NCI-H82 treated with DMSO at 0.1 percent for 48 hours (cell line): ENCODE data around the gene PKLR.
A peak's percentile ranks its signal among the peaks of the same experiment; 100 is the strongest.
"Not testable (repeated sequence)": the region's sequence is repeated elsewhere in the genome, so short reads cannot be mapped to it uniquely, and the experiment has no call there.

Source experiments
- DNase-seq: peaks from one replicate; lab custom pipeline; 2025; ENCODE audit not compliant: unreplicated experiment; lab: John Stamatoyannopoulos, UW

The PKLR gene

DNA sequence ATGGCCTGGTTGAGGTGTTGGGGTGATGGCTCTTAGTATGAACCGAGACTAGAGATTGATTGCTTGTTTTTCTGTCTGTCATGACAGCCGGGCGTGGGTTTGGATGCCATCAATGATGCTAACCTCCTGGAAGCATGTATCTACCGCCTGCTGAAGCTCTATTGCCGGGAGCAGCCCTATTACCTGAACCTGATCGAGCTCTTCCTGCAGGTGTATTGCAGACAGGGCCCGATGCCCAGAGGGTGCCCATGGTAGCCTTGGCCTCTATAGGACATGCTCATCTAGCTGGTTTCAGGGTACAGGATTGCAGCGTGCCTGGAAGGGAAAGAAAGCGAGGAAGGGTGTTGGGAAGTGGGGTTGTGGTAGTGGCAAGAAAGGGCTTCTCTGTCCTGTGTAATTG lies 16.8 kb upstream of the PKLR start:
- no peak for DNase-seq

DNA sequence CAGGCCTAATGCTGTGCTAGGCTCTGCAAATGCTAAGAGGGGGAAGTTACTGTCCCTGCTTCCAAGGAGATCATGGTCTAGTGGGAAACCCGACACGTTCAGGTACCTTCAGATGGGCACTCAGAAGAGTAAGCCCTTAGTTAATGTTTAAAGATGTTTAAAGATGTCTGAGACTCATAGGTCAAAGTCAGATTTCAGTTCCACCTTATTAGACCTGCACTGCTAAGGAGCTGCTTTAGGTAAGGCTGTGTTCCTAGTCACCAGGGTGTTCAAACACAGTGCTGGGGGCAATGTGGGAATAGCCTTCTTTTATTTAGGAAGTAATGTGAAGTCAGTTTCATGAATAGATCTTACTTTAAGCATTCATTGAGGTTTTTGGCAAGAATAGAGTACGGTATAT lies 15.7 kb upstream of the PKLR start:
- DNase-seq, result no peak

DNA sequence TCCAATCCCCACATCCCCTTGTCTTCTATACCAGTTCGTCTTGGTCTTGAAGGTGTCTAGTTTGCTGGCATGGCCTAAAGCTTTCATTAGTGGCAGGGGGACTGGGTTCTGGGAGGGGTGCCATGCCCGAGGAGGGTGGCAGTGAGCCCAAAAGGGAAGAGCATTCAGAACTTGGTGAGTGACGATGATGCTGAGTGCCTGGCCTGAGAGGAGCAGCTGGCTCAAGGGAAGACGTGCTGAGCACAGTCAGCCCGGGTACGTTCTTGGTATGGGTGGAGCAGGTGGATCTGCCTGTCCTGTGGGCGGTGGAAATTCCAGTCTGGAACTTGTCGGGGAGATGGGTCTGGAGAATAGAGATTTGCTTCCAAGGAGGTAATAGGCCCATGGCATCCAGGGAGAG lies 12.0 kb upstream of the PKLR start:
- DNase-seq, result no peak

DNA sequence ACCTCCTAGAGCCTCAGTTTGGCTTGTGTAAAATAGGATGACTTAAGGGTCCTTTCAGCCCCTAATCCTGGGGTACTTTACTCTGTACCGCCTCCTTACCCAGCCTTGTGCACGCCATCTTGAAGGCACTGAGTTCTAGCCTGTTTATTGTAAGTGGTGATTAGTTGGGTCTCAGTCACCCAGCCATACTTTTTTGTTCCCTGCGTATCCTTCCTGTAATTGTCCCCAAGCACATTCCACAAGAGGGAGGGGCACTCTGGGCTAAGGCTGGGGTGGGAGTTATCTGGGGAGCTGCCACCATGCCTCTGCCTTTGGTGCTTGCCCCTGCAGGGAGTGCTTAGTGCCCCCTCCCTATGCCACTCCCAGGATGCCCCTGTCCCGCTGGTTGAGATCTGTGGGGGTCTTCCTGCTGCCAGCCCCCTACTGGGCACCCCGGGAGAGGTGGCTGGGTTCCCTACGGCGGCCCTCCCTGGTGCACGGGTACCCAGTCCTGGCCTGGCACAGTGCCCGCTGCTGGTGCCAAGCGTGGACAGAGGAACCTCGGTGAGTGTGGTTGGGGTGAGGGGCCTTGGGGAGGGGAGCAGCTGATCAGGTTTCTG lies 8.3 kb upstream of the PKLR start:
- DNase-seq, result no peak

DNA sequence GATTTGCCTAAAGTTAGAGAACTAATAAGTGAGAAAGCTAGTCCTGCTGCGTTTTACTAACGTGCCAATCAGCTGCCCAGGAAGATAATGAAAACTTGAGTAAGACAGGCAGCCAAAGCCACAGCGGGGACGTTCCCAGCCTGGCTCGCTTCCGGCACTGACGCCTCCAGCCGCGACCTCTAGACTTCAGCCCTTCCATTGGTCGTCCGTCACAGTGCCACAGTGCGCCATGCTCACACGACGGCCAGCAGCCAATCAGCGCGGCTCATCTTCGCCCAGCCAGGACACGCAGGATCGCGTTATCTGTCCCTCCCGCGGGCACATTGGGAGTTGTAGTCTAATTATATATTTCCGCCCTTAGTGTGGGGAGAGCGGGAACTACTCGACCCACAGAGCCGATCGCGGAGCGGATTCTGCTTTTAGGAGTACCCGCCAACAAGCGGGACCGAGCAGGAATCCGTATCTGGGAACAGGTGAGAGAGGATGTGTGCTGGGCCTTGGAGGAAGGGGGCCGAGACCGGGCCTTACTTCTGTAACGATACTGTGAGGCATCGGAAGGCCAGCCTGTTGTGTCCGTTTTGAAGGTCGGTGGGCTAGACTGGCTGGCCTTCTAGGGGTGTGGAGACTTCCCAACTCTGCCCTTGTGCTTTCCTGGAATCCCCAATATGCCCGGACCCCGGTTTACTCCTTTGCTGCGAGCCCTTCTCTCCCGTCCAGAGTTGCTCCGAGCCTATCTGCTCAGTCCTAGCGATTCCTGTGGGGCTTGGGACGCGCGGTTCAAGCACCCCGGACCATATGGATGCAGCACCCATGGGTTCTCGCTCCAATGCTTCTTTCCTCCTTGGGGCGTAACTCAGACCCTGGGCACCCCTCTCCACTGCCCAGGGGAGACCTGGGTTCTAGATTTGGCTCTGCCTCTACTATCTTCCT lies 7.5 kb upstream of the PKLR start, which contains the start of gene FDPS:
TSS of gene FDPS (plus strand) at position 374 of the 930 bp plus-strand sequence. CDS start 924 bp downstream, outside the sequence.
- peak; percentile 99 for DNase-seq

DNA sequence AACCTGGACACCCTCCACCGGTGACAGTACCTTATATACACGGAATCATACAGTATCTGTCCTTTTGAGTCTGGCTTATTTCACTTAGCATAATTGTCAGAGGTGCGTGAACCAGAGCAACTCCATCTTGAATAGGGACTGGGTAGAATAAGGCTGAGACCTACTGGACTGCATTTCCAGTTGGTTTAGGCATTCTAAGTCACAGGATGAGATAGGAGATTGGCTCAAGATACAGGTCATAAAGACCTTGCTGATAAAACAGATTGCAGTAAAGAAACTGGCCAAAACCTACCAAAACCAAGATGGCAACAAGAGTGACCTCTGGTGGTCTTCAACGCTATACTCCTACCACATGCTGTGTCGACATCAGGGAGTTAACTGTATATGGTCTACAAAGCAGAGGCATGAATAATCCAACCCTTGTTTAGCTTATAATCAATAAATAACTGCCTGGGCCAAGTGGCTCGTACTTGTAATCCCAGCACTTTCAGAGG lies 6.1 kb upstream of the PKLR start:
- peak; percentile 25 for DNase-seq

DNA sequence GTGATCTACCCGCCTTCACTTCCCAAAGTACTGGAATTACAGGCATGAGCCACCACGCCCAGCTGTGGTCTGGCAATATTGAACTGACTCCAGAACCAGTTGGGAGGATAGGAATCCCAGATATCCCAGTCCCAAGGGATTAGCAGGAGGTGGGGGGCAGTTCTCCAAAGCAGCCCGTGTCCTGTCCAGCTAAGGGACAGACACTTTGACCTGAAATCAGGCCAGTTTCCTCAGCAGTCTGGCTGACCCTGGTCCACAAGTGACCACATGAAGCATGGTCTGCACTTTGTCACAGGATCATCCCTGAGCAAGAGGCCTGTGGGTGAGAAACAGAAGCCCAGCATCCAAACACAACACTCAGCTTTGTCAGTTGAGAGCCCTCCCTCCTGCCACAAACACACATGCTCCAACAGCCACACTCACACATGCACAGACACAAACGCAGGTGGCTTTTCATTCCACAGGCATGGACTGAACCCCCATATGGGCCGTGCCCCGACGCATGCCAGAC lies 4.7 kb upstream of the PKLR start:
- no peak for DNase-seq

DNA sequence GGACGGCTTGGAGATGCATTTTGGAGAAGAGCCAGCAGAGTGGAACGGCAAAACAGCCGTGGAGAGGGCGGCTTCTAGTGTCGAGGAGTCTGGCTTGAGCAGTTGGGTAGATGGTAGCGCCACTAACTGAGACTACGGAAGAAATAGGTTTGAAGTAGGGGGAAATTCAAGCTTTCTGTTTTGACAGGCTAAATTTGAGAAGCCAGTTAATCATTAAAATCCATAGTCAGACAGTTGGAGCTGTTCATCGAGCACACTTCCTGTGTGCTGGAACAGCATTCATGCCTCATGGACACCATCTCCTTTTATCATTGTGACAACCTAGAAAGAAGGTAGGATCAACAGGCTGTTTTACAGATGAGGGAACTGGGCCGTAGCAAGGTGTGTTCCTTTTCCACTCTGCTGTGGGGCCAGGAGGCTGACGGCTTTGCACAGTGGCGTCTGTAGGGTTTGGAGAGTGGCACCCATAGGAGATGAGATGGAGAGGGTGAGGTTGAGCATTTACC lies 3.4 kb upstream of the PKLR start:
- DNase-seq, result no peak

DNA sequence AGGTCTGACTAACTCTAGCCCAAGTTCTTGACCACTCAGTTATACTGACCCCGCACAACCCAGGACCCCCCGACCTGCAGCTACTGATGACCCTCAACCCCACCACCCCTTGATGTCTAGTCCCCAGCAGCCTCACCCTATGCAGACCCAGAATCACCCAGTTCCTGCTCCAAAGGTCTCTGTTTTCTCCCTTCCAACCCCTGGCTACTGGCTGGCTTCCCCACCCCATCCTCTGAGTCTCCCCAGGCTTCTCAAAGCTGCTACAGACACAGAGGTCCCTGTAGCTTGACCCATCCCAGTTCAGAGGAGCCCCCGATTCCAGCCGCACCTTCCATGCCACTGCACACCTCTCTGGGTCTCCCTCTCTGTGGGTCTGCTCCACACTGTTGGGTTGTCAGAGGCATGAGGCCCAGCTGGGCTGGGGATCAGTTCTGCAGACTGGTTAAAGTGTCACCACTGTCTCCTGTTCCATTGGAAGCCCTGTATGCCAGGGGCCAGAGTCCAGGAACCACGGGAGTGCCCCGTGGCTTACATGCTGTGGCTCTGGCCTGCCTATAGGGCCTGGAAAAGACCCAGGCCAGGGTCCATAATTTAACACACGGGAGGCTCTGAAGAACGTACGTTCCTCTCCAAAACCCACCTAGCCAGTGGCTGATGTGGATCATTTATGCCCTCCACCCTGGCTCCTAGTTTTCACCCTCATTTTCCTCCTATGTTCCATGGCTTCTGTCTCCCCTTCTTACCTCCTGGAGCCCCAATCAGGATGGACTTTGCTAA lies 497 bp downstream of the PKLR start:
- no peak for DNase-seq

DNA sequence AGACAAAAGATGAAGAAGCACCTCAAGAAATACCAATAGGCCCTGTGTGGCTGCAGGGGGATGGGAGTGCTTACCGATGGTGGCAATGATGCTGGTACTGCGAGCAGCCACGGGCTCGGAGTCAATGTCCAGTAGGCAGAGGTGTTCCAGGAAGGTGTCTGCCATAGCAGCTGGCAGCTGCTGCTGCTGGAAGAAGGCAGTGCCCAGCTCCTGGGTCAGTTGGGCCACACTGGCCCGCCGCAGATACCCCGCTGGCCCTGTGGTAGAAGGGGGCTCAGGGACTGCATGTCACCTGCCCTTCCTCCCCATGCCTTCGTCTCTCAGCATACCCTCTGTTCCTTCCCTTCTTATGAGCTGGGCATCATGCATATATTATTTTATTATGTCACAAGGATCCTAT lies 1.2 kb downstream of the PKLR start:
- DNase-seq, result no peak

DNA sequence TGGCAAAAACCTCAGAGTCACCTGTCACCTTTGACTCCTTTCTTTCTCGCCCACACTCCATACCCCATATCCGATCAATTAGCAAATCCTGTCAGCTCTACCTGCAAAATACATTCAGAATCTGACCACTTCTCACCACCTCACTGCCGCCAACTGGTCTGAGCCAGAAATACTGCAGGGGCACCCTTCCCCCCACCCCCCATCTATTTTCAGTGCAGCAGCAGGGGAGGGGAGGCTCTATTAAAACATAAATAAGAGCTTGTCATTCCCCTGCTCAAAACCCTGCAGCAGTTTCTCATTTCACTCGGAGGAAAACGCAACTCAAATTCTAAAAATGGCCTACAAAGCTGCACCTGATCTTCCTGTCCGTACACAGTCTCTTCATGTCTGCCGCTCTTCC lies 3.9 kb downstream of the PKLR start:
- DNase-seq, result no peak

DNA sequence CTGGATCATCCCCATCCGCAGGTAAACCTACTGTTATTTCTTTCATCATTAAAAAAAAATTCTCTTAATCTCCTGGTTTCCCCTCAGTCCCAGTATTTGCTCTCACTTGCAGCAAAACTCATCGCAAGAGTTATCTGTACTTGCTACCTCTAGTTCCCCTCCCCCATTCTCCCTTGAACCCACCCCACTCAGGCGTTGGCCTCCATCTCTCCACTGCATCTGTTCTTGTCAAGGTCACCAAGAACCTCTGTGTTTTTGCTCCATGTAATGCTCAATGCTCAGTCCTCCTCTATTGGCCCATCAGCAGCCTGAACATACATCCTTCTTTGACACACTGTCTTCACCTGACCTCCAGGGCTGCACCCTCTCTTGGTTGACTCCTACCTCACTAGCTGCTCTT lies 4.6 kb downstream of the PKLR start:
- DNase-seq, result no peak

DNA sequence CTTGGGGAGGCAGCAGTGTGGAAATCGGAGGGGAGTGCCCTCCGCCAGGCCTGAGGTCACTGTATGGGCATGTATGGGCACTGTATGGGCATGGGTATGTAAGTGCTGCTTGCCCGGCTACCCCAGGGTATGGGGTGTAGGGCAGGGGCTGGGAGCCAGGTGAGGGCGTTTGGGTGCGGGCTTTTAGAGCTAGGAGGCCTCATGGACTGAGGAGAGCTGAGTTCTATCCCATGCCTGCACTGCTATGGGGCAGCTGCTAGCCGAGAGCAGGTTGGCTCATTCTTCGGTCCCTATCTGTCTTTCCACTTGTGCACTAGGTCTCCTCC lies 5.3 kb downstream of the PKLR start:
- no peak for DNase-seq

DNA sequence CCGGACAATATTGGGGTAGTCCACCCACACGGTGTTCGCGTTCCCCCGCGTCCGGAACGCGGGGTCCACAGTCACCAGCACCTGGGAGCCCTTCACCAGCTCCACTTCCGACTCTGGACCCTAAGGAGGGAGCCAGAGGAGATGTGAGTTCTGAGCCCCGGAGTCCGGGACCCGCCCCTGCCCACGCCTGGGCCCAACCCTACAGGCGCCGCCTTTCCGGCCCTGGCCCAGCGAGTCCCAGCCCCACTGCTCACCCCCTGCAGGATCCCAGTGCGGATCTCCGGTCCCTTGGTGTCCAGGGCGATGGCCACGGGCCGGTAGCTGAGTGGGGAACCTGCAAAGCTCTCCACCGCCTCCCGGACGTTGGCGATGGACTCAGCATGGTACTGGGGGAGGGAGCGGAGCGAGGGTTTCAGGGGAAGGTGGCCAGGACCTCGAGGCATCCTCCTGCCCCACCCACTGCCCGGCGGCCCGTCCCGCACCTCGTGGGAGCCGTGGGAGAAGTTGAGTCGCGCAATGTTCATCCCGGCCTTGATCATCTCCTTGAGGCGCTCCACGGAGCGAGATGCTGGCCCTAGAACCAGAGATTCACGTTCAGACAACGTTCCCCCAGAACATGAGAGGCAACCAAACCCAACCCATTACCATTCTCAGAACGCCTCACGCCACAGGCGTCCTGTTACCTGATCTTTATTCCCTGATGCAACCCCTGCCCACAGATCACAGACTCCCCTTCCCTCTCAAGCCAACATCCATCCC lies 5.9 kb downstream of the PKLR start:
- no peak for DNase-seq

DNA sequence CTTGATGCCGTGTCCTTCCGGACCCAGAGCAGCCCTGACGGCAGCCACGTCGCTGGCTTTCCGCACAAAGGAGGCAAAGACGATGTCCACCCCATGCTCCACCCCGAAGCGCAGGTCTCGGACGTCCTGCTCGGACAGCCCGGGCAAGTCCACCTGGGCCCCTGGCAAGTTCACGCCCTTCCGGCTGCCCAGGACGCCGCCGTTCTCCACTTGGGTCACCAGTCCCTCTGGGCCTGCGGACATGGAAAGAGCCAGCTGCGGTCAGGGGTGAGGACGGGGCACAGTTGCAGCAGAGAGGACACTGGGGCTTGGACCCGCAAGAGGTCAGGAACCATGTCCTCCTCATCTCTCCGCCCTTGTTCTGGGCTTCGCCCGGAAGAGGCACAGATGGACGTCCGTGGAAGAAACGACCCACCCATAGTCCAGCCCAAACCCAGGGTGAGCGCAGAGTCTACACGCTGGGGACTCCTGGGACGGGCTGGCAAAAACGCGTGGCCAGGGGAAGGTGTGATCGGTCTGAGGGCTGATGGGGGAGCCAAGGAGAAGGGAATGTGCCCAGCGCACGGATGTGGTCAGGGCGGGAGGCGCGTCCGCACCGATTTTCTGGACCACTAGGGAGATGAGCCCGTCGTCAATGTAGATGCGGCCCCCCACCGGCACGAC lies 6.6 kb downstream of the PKLR start:
- DNase-seq, result no peak

DNA sequence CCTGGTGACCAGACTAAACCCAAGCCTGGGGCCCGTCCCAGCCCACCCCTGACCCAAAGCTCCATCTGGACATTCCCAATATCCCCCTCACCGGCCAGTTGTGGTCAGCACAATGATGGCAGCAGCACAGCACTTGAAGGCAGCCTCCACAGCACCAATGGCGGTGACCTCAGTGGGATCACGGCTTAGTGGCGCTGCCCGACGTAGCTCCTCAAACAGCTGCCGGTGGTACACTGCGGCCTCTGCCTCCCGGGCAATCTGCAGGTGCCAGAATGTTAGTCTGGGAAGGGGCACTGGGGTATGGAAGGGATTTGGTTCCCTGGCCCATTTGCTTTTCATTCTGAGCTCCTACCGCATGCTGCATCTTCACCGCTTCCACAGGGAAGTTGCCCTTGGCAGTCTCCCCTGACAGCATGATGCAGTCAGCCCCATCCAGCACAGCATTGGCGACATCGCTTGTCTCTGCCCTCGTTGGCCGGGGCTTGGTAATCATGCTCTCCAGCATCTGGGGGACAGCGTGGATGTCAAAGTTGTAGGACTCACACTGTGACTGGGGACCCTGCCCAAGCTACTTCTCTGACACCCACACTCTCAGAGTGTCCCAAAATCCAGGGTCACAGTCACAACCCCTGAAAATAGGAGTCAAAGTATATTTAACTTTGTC lies 8.0 kb downstream of the PKLR start:
- DNase-seq, result no peak

DNA sequence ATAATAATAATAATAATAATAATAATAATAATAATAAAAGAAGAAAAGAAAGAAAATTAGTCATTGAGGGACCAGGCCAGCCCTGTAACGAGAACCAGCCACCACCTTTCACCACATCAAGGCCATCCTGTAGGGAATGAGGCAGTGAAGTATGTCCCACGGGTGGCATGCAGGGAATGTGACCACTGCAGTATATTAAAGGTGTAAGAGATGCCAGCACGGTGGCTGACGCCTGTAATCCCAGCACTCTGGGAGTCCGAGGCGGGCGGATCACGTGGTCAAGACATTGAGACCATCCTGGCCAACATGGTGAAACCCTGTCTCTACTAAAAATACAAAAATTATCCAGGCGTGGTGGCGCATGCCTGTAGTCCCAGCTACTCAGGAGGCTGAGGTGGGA lies 10.2 kb downstream of the PKLR start:
- not testable (repeated sequence) for DNase-seq

DNA sequence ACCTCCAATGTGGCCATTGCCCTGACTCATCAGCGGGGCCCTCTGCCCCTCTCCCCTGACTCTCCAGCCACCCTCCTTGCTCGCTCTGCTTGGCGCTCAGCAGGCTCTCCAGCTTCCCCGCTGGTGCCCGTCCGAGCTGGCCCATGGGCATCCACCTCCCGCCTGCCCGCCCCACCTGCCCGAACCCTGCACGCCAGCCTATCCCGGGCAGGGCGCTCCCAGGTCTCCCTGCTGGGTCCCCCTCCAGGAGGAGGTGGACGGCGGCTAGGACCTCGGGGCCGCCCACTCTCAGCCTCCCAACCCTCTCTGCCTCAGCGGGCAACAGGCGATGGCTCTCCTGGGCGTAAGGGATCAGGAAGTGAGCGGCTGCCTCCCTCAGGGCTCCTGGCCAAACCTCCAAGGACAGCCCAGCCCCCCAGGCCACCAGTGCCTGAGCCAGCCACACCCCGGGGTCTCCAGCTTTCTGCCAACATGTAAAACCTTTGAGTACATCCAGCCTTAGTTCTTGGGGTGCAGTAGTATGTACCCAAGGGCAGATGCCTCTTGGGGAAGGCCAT lies 13.2 kb downstream of the PKLR start:
- DNase-seq, result no peak

DNA sequence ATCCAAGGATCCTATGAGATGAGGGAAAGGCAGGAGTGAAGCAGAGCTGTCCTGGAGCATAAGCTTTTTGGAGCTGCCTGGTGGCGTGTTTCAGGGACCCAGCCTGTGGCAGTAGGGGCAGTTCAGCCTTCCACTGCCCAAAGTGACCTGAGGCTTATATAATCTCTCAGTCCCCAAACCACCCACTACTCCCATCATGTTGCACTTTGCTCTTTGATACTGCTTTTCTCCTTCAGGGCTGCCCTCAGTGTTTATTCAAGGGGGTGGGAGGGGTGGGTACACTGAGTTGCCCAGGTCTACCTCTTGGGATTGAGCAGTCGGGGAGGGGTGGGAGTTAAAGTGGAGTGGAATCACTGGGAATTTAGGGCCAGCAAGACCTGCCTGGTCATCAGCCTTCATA lies 14.7 kb downstream of the PKLR start:
- DNase-seq, result no peak
